ENCODE measurements around the gene PIGB.
"Not testable (repeated sequence)": the region's sequence is repeated elsewhere in the genome, so short reads cannot be mapped to it uniquely, and the experiment has no call there.

Gene PIGB

DNA sequence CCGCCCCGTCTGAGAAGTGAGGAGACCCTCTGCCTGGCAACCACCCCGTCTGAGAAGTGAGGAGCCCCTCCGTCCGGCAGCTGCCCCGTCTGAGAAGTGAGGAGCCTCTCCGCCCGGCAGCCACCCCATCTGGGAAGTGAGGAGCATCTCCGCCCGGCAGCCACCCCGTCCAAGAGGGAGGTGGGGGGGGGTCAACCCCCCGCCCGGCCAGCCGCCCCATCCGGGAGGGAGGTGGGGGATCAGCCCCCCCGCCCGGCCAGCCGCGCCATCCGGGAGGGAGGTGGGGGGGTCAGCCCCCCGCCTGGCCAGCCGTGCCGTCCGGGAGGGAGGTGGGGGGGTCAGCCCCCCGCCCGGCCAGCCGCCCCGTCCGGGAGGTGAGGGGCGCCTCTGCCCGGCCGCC, 16.2 kb upstream of the PIGB start:
- not testable (repeated sequence) for DNase-seq

DNA sequence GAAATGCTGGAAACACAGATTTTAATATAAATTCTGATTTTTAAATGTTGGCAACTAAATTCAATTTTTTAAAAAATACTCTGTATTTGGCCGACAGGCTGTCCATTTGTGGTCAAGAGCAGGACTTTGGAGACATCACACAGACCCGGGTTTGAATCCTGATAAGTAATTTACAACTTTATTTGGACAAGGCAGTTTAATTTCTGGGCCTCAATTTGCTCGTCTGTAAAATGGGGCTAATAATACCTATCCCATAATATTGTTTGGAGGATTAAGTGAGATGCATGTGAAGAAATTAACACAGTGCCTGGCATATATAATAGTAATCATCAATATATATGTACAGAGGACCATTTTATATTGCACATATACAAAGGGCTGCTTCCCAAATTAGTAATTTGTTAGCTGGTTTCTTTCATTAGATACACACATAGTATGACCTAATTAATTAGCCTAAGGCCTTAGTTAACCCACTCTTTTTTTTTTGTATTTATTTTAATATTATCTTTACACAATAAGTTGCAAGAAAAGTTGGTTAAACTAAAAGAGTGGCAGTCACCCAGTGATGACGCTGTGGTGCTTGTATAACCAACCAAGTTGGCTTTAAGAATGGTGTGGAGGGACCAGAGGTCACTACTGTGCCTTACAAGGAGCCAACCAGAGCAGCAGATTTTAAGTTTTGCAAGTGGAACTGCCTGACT, 665 bp downstream of the PIGB start:
- DNase-seq, result no peak

DNA sequence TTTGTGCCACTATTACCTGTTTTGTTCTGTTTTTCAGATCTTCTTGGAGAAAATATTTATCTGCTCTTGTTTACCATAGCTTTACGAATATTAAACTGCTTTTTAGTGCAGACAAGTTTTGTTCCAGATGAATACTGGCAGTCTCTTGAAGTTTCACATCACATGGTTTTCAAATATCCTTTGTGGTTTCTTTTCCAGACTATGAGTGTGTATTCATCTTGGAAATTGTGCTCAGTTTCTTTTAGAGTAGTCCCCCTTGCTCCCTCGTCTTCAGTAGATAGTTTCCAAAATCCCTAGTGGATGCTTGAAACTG, 1.2 kb downstream of the PIGB start:
- no peak for DNase-seq

DNA sequence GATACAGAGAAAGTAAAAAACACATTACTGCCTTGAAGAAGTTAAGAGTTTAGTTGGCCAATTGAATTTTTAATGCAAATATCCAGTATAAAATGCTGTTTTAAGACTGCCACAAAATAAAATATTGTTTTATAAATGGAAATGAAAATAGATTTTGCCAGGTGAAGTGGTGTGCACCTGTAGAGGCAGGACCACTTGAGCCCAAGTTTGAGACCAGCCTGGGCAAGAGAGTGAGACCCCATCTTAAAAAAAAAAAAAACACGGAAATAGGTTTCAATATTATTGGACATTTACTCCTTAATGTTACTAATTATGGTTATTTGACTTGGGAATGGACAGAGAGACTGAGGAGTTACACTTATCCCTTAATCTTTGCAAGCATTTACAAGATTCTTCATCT, 1.9 kb downstream of the PIGB start:
- DNase-seq, result no peak

DNA sequence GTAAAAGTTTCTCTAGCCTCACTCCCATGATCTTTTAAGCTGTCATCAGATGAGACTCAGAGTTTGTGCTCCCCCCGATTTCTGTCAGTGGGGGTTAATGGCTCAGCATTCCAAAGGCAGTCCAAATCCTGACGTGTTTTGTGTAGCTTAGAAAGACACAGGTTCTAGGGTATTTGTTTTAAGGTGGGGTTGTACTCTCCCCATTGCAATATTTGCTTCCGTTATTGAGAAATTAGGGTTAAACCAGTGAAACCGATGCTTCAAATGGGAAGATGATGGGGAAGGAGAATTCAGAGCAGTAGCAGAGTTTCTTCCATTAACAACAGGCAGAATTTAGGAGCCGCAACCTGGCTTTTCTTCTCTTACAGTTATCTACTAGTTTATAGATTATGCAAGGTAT, 3.4 kb downstream of the PIGB start:
- no peak for DNase-seq

DNA sequence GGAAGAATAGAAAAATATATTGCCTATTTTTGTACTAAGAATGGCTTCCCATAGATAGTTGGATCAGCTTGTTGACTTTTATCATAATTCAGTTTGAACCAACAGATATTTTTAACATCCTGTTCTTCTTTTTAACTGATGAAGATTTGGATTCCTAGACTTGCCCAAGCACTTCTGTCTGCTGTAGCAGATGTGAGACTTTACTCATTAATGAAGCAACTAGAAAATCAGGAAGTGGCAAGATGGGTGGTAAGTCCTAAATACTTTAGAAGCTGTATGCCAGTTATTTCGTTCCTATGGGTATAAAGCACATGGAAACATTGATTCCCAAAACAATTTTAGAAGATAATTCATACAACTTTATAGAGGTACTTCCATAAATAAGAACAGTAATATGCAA, 8.4 kb downstream of the PIGB start:
- no peak for DNase-seq

DNA sequence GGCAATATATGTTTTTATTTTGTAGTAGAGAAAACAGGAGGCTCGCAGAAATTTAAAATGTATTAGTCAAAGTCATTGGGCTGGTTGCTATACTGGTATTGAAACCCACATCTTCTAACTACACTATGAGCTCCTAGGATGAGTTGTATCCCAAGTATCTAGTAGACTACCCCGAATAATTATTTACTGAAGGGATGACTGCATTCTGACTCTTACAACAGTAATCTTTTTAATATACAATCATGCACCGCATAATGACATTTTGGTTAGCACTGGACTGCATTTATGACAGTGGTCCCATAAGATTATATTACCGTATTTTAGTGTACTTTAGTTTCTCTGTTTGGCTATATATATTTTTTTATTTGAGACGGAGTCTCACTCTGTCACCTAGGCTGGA, 15.3 kb downstream of the PIGB start:
- DNase-seq, result no peak

DNA sequence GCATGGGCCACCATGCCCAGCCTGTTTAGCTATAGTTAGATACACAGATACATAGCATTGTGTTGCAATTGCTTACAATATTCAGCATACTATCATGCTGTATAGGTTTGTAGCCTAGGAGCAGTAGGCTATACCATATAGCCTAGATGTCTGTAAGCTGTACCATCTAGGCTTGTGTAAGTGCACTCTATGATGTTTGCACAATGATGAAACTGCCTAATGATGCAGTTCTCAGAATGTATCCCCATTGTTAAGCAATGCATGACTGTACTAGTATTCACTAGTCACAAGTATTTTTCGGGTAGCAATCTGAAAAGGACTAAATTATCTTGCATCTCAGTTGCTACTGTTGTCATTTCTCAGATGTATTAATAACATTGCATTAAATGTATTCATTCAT, 16.0 kb downstream of the PIGB start:
- DNase-seq, result no peak

DNA sequence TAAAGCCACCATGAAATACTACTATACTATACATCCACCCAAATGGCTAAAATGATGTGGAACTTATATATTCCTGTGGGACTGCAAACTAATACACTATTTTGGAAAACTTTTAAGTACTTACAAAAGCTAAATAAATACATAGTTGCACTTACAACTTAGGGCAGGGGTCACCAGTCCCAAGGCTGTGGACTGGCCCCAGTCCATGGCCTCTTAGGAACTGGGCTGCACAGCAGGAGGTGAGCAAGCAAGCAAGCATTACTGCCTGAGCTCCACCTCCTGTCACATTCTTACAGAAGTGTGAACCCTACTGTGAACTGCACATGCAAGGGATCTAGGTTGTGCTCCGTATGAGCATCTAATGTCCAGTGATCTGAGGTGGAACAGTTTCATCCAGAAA, 18.1 kb downstream of the PIGB start:
- DNase-seq, result no peak

DNA sequence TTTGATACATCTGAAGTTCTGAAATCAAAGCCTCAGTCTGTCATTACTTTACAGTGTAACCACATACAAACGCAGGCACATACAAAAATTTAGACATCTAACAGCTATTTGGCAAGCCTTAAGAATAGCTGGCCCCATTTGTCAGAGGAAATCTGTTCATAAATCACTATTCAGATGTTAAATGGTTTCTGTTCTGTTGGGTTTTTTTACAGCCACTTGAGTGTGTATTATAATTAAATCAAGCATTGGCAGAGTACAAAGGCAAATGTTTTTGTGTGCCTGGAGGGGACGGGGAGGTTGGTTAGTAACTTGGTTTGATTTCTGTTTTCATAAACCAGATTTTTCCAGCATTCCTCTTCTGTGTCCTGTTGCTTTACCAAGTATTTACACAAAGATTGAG, 24.1 kb downstream of the PIGB start:
- peak; percentile 13 for DNase-seq

DNA sequence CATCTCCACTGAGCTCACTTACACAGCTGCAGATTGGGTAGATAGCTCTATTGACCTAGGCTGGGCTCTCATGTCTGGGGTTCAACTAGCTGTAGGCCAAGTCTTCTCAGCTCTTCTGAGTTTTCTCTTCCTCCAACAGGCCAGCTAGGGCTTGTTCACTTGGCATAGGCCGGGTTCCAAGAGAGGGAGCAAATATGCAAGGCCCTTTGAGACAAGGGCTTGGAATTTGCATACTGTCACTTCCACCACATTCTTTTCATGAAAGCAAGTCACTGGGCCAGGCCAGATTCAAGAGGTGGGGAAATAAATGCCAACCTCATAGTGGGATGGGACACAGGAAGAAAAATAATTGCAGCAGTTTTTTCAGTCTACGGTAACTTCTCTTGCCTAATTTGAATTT, 25.2 kb downstream of the PIGB start:
- DNase-seq, result peak; percentile 23

DNA sequence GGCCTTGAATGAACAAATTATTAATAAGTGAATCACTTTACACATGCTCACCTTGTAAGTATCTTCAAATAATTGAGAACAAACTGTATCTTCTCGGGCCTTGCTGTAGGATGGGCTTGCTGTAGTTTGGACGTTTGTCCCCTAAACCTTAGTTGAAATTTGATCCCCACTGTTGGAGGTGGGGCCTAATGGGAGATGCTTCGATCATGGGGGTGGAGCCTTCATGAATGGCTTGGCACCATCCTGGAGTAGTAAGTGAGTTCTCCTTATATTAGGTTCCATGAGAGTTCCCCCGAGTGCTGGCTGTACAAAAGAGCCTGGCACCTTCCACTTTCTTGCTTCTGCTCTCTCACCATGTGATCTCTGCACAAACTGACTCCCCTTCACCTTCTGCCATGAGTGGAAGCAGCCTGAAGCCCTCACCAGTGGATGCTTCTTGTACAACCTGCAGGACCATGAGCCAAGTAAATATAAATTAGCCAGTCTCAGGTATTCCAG, 29.3 kb downstream of the PIGB start:
- DNase-seq, result no peak

DNA sequence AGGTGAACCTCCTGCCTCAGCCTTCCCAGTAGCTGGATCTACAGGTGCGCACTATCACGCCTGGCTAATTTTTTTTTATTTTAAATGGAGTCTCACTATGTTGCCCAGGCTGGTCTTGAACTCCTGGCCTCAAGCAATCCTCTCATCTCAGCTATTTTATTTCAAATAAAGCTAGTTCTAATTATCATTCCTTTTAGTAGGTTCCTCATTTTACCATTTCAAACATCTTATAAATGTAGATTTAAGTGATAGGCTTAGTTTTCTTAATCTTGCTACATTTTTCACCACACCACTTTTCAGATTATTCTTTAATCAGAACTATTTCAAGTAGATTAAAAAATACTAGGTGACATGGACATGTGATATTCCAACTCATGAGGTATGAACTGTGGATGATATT, 30.3 kb downstream of the PIGB start:
- DNase-seq, result no peak

DNA sequence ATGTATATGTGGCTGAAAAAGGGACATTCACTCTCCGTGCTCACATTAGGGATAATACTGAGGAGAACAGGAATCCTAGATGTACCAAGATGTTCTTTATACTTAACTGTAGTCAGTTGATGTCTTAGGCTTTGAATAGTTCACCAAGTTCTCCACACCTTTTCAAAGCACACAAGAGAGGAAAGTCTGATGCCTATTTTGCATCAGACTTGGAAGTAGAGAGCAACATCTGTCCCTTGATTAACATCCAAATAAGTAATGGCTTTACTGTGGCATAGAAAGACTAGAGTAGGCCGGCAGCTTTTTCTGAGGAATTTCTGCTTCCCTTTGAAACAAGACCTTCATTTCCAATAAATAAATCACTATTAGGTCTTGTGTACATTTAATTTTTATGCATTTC, 34.0 kb downstream of the PIGB start:
- DNase-seq, result no peak

DNA sequence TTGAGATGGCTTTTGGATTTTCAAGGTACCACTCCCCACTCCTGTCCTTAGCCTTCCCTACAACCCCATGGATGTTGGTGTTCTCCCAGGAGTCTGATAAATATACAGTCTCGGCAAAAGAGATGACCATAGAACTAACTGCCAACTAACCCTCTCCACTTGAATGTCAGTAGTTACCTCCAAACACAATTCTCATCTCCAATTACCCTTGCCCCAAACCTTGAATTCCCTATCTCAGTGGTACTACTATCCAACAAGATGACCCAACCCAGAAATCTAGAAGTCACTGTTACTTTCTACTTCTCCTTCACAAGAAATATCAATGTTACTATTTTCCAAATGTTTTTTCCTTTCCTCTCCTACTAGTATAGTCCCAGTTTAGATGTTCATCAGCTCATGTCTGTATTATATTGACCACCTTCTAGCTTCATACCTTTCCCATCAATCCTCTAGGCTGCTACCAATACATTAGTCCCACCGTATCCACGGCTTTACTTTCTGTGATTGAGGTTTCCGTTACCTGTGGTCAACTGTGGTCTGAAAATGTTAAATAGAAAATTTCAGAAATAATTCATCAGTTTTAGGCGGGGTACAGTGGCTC, 38.1 kb downstream of the PIGB start:
- no peak for DNase-seq

DNA sequence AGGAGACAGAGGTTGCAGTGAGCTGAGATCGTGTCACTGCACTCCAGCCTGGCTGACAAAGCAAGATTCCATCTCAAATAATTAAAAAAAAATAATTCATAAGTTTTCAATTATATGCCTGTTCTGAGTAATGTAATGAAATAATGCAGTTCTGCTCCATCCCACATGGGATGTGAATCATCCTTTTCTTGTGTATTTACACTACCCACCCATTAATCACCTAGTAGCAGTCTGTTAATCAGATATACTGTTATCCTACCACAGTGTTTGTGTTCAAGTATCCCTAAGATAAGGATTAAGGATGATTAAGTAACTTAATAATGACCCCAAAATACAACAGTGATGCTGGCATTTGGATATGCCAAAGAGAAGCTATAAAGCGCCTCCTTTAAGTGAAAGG, 38.8 kb downstream of the PIGB start:
- peak; percentile 64 for DNase-seq

DNA sequence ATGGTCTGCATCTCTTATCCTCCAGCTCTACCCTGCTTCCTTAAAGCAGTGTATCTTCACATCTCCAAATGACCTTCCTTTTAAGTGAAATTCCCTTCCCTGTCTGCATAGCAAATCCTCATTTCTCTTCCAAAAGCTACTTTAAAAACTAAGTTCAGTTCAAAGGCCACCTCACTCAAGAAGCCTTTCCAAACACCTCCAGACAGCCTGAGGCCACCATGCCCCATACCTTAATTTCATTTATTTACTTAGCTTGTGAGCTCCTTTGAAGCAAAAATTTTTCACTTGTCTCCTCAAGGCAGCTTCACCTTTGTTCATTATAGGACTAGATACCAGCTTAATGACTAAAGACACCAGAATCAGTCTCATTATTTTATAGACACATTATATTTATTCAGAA, 39.4 kb downstream of the PIGB start:
- DNase-seq, result no peak

DNA sequence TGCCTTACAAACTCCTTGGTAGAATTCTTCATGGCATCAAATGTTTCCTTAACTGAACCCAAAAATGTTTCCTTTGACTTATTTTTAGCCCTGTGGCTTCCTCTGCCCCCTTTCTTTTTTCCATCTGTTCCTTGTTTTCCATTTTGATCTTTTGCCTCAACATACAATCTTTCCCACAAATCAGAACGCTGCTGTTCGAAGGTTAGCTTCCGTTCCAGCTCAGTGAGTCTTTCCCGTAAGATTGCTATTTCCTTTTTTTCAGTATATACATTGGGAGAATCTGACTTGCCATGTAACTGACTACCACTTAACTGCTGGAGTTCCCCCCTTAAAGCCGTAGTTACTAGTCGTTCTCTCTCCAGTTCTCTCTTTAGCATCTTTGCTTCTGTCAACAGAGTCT, 41.2 kb downstream of the PIGB start:
- DNase-seq, result peak; percentile 5

DNA sequence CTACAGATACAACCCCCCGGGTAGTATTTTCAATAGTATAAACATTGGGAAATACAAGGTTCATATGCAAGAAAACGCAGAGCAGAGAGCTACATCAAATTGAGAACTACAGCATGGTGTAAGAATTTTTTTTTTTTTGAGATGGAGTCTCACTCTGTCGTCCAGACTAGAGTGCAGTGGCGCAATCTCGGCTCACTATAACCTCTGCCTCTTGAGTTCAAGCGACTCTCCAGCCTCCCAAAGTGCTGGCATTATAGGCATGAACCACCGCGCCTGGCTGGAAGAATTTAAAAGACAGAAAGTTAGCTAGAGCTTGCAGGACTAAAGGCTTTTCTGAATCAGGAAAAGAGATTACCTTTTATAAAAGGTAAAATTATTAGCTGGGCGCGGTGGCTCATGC, 42.0 kb downstream of the PIGB start:
- DNase-seq, result no peak

DNA sequence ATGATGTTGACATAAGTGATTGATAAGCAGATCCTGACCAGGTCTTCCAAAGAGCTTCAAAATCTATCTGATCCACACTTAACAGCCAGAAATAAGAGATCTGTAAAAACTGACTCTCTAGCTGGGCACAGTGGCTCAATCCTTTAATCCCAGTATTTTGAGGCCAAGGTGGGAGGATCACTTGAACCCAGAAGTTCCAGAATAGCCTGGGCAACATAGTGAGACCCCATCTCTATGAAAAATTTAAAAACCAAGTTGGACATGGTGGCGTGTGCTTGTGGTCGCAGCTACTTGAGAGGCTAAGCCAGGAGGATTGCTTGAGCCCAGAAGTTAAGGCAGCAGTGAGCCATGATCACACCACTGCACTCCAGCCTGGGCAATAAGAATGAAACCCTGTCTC, 43.6 kb downstream of the PIGB start:
- DNase-seq, result no peak

DNA sequence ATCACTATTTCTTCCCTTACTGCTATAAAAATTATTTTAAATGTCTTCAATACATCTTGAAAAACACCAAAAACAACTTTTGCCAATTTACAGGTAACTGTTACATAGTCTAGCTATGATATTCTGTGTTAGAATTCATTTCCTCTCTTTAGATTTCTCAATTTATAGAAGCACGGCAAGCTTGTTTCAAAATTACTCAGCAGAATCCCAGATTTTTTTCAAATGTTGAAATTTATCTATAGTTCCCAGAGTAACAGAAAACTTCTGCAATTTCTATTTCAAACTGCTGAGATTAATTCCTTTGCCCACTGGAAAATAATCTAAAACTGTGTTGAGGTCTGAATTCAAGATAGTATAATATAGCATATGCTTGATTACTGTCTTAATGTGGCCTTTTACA, 48.0 kb downstream of the PIGB start:
- no peak for DNase-seq

DNA sequence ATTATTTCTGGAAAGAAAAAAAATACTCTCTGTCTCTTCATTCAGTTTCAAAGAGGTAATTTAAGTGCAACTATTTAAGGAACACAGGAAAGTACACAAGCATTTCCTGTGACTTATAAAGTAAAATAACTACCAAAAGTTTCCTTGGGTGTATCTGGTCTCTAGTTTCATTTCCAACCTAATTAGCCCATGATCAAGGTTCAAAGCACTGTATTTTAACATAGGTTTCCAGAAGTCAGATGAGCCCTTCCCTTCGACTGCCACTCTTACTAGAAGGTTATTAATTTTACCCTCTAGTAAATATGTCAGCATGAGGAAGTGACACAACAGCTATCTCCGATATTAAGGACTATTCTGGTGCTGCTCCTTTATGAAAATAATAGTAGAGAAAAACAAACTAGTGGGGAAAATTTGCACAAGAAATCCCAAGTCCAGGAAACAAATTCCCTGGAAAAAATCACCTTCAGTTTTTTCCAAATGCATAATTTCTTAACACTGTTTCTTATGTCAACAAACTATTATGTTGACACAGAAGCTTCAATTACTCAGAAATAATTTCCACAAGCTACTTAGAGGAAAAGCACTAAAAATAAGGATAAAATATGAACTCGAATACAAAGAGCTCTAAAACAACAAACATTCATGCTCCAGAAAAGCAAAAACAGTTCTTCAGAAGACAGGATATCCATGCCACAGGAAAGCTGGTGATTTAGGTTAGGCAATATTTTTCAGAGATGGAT, 53.8 kb downstream of the PIGB start:
- DNase-seq, result no peak

DNA sequence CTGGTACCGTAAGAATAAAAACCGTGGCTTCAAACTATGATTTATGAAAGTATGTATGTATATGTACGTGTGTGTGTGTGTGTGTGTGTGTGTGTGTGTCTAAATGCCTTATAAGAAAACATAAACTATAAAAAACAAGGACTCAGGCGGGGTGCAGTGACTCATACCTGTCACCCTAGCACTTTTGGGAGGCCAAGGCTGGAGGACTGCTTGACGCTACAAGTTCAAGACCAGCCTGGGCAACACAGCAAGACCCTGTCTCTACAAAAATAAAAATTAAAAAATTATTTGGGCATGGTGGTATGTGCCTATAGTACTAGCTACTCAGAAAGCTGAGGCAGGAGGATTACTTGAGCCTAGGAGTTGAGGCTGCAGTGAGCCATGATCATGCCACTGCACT, 60.1 kb downstream of the PIGB start:
- DNase-seq, result no peak

DNA sequence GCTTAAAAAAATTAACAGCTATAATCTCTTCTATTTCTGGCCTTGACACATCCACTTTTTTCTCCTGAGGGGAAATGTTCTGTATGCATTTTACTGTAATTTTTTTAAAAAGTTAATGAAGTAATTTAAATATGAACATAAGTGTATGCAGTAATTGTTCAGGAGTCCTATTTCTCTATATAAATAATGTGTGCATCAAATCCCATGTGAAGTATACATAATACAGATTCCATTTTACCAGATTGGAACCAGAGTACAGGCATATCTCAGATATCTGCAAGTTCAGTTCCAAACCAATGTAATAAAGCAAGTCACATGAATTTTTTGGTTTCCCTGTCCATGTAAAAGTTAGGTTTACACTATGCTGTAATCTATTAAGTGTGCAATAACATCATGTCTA, 62.6 kb downstream of the PIGB start:
- no peak for DNase-seq

DNA sequence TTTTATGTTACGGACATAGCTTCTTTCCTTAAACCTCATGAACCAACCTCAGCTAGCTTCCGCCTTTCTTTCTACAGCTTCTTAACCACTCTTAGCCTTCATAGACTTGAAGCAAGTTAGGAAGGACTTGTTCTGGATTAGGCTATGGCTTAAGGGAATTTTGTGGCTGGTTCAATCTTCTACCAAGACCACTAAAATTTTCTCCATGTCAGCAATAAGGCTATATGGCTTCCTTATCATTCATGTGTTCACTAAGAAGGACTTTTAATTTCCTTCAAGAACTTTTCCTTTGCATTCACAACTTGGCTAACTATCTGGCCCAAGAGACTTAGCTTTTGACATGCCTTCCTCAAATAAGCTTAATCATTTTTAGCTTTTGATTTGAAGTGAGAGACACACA, 64.7 kb downstream of the PIGB start:
- no peak for DNase-seq

All from fibroblast of skin of right biceps (primary cell).